Measurements from ENCODE around the gene NF1. TPM values are rescaled to one million over a fixed set of nuclear protein-coding genes. Genes with fewer than 3 reads are reported as not detected.

The NF1 gene
- total and polyA plus RNA-seq, 2 donors (not counting 1 experiment from before 2014, with no cell fraction given): 10.8 to 27.7 TPM

DNA sequence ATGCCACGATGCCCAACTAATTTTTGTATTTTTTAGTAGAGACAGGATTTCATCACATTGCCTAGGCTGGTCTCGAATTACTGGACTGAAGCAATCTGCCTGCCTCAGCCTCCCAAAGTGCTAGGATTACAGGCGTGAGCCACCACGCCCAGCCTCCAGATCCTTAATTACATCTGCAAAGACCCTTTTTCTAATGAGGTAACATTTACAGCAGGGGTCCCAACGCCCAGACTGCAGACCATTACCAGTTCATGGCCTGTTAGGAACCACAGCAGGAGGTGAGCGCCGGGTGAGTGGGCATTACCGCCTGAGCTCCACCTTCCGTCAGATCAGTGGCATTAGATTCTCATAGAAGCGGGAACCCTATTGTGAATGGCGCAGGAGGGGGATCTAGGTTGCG lies 292.7 kb downstream of the NF1 start:
- CTCF ChIA-PET: interaction anchor here (4.5 to 4.9 kb wide), 2 partner anchors 139 to 455 kb away, joined by 54 to 60 read pairs; no protein-coding TSS in a partner anchor

DNA sequence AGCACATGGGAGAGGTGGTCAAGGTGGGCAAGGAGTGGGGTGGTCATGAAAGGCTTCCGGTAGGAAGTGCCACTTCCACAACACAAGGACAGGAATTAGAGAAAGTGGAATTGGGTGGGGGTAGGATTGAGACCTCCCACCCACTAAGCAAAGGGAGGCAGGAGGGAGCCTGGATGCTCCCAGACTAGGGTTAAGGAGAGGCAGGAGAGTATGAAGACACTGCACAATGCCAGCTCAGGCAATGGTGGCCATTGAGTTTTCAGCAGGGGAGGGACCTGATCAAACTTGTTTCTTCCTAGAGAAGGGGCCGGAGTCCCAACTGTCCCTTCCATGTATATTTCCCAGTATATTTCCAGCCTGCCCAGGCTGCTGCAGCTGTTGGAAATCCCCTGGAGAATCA lies 293.6 kb downstream of the NF1 start:
- no peak for DNase-seq
- WGBS (ENCODE audit: insufficient coverage): 100% methylated on average over 1 of the region's 2 CpGs
- Histone ChIP-seq H3K4me2 (replicated peaks; ENCODE audit: low read depth, low read length, poor library complexity, severe bottlenecking) (no peak overlapping the region), H2AFZ (ENCODE audit: insufficient read depth, low read depth, low read length, poor library complexity, severe bottlenecking) (no peak overlapping the region), H3K9me3 (ENCODE audit: control extremely low read depth in 1 of 3, control insufficient read depth in 2 of 3, insufficient read depth in 1 of 3, low read length in 2 of 3) (peaks cover 0 to 18% (median 0%) of the 10 kb centered on the region in 3 donors), H3K27ac (ENCODE audit: low read length in 2 of 2) (no peak overlapping the region), H3K27me3 (replicated peaks in 1 of 4; ENCODE audit: control extremely low read depth in 1 of 4, control insufficient read depth in 3 of 4, insufficient read depth in 4 of 4, low read length in 3 of 4) (peaks cover 0 to 38% (median 18%) of the 10 kb centered on the region in 4 experiments), H3K9ac (ENCODE audit: low read length) (no peak overlapping the region), H3K4me3 (ENCODE audit: control extremely low read depth in 1 of 5, extremely low read depth in 1 of 5, insufficient read depth in 1 of 5, low read depth in 2 of 5, low read length in 4 of 5) (no peak overlapping the region), H3K79me2 (ENCODE audit: control insufficient read depth, insufficient read depth, low read length) (no peaks in the 10 kb centered on the region), H3K36me3 (replicated peaks in 1 of 2; ENCODE audit: control extremely low read depth in 1 of 2, control insufficient read depth in 1 of 2, extremely low read depth in 1 of 2, insufficient read depth in 2 of 2, low read length in 1 of 2) (no peaks in the 10 kb centered on the region), H4K20me1 (ENCODE audit: control insufficient read depth, insufficient read depth, low read length, poor library complexity, severe bottlenecking) (no peaks in the 10 kb centered on the region), H3K4me1 (ENCODE audit: control insufficient read depth in 2 of 2, insufficient read depth in 2 of 2, low read length in 2 of 2) (peaks cover 16 to 17% of the 10 kb centered on the region in 2 donors)
- ChIA-PET CTCF (interaction anchor here (1.0 to 4.9 kb wide), 4 partner anchors 129 to 454 kb away, joined by 3 to 60 read pairs (median 30); no protein-coding TSS in a partner anchor), POLR2A (no interaction called here)
- Mint-ChIP-seq H3K9me3 (ENCODE audit: insufficient read depth) (no peaks in the 10 kb centered on the region), H3K4me1 (peaks cover 15% of the 10 kb centered on the region), H3K27ac (no peak overlapping the region), H3K27me3 (peaks cover 35% of the 10 kb centered on the region), H3K4me3 (no peak overlapping the region)
- intact Hi-C loops (cut with micrococcal nuclease): no loop called here
- TF ChIP-seq, protein P1, sequence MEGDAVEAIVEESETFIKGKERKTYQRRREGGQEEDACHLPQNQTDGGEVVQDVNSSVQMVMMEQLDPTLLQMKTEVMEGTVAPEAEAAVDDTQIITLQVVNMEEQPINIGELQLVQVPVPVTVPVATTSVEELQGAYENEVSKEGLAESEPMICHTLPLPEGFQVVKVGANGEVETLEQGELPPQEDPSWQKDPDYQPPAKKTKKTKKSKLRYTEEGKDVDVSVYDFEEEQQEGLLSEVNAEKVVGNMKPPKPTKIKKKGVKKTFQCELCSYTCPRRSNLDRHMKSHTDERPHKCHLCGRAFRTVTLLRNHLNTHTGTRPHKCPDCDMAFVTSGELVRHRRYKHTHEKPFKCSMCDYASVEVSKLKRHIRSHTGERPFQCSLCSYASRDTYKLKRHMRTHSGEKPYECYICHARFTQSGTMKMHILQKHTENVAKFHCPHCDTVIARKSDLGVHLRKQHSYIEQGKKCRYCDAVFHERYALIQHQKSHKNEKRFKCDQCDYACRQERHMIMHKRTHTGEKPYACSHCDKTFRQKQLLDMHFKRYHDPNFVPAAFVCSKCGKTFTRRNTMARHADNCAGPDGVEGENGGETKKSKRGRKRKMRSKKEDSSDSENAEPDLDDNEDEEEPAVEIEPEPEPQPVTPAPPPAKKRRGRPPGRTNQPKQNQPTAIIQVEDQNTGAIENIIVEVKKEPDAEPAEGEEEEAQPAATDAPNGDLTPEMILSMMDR (IDR thresholded peaks at IDR 0.05): no peak
- TF ChIP-seq EZH2 (IDR thresholded peaks at IDR 0.05; ENCODE audit: borderline replicate concordance, insufficient read depth, low read depth, low read length, poor library complexity, severe bottlenecking): no peak
- no peak for ATAC-seq (ENCODE audit: low read depth)

More for the DNA sequence above, 292.7 kb downstream of the NF1 start:
- Histone ChIP-seq H2AFZ (ENCODE audit: insufficient read depth, low read depth, low read length, poor library complexity, severe bottlenecking) (no peak overlapping the region), H3K4me1 (ENCODE audit: control insufficient read depth in 2 of 2, insufficient read depth in 2 of 2, low read length in 2 of 2) (peaks cover 13 to 16% of the 10 kb centered on the region in 2 donors), H3K36me3 (replicated peaks in 1 of 2; ENCODE audit: control extremely low read depth in 1 of 2, control insufficient read depth in 1 of 2, extremely low read depth in 1 of 2, insufficient read depth in 2 of 2, low read length in 1 of 2) (no peaks in the 10 kb centered on the region), H3K27me3 (replicated peaks in 1 of 4; ENCODE audit: control extremely low read depth in 1 of 4, control insufficient read depth in 3 of 4, insufficient read depth in 4 of 4, low read length in 3 of 4) (peaks cover 0 to 30% (median 14%) of the 10 kb centered on the region in 4 experiments), H4K20me1 (ENCODE audit: control insufficient read depth, insufficient read depth, low read length, poor library complexity, severe bottlenecking) (no peaks in the 10 kb centered on the region), H3K9me3 (ENCODE audit: control extremely low read depth in 1 of 3, control insufficient read depth in 2 of 3, insufficient read depth in 1 of 3, low read length in 2 of 3) (peaks cover 0 to 16% (median 0%) of the 10 kb centered on the region in 3 donors), H3K9ac (ENCODE audit: low read length) (no peak overlapping the region), H3K4me2 (replicated peaks; ENCODE audit: low read depth, low read length, poor library complexity, severe bottlenecking) (no peak overlapping the region), H3K27ac (ENCODE audit: low read length in 2 of 2) (no peak overlapping the region), H3K4me3 (ENCODE audit: control extremely low read depth in 1 of 5, extremely low read depth in 1 of 5, insufficient read depth in 1 of 5, low read depth in 2 of 5, low read length in 4 of 5) (no peak overlapping the region), H3K79me2 (ENCODE audit: control insufficient read depth, insufficient read depth, low read length) (no peaks in the 10 kb centered on the region)
- POLR2A ChIA-PET: no interaction called here
- Mint-ChIP-seq H3K27ac (no peak overlapping the region), H3K27me3 (peaks cover 26% of the 10 kb centered on the region), H3K9me3 (ENCODE audit: insufficient read depth) (no peaks in the 10 kb centered on the region), H3K4me1 (peaks cover 13% of the 10 kb centered on the region), H3K4me3 (no peak overlapping the region)
- DNase-seq (no peak), ATAC-seq (ENCODE audit: low read depth) (no peak)
- intact Hi-C loops (cut with micrococcal nuclease): no loop called here
- 98% methylated on average over 9 of the region's 12 CpGs for WGBS (ENCODE audit: insufficient coverage)
- no peak for TF ChIP-seq EZH2 (IDR thresholded peaks at IDR 0.05; ENCODE audit: borderline replicate concordance, insufficient read depth, low read depth, low read length, poor library complexity, severe bottlenecking)
- TF ChIP-seq, protein P1 (IDR thresholded peaks at IDR 0.05): no peak
